ENCODE results near the gene NINJ2. TPM values are rescaled to one million over a fixed set of nuclear protein-coding genes. Genes with fewer than 3 reads are reported as not detected.
"Not testable (repeated sequence)": the region's sequence is repeated elsewhere in the genome, so short reads cannot be mapped to it uniquely, and the experiment has no call there.

NINJ2 gene
- total and polyA plus RNA-seq, 4 experiments from 2014 or later: 3.7 to 30.3 (median 15.0) TPM

DNA sequence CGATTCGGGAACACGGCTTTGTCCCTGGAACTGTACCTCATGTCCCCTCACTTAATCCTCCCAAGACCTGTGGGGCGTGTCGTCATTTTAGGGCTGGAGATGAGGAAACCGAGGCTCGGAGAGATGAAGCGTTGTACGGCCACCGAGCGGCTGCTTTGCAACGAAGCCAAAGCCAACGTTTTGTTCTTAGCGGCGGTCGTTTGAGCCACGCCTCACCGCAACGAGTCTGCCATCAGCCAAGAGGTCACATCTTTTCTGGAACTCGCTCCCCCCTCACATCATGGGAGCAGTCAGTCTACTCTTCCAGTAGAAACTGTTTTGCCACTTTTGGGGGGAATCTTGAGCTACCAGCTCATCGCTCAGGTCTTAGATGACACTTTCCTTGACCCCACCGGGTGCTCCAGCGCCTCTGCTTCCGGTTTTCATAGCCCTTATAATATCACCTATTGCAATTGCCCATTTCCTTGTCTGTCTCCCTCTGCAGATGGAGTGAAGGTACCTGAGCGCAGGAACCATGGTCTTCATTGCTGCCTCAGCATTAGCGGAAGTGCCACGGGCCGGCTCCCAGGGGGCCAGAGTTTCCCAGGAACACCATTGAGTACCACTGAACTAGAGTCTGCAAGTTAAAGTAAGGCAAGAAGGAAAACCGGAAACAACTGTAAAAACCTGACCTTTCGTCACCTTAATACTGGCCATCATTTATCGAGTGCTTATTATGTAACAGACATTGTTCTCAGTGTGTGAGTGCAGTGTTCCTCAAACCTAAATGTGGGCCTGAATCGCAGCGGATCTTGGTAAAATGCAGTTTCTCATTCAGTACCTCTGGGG is 19.6 kb downstream of the NINJ2 start:
- H3K4me1 Mint-ChIP-seq: peaks cover 39 to 68% (median 55%) of the 10 kb centered on the region in 4 donors
- Histone ChIP-seq H3K36me3 (ENCODE audit: insufficient read depth, low read length) (no peaks in the 10 kb centered on the region), H3K4me1 (ENCODE audit: insufficient read depth, low read length) (peaks cover 56% of the 10 kb centered on the region), H3K4me3 (ENCODE audit: low read length in 2 of 2) (peak overlapping the region; percentile 25 to 76), H3K9me3 (ENCODE audit: control insufficient read depth in 1 of 2, low read length in 2 of 2) (no peaks in the 10 kb centered on the region), H3K27me3 (ENCODE audit: insufficient read depth, low read length) (no peaks in the 10 kb centered on the region), H3K27ac (ENCODE audit: low read depth, low read length) (peak overlapping the region; percentile 89)
- H3K27me3 Mint-ChIP-seq: no peaks in the 10 kb centered on the region
- ChIA-PET POLR2A (ENCODE audit: partially characterized antibody) (interaction anchor here (0.6 to 8.0 kb wide), 18 partner anchors 8 to 306 kb away, joined by 3 to 132 read pairs (median 6); partner anchors contain the start of genes RAD52 and WNK1), CTCF (ENCODE audit: partially characterized antibody) (interaction anchor here (0.8 to 3.4 kb wide), 9 partner anchors 11 to 170 kb away, joined by 3 to 24 read pairs (median 5); partner anchors contain the start of genes NINJ2 and WNK1)
- peak overlapping the region; percentile 93 to 99 (median 96) for H3K27ac Mint-ChIP-seq
- H3K9me3 Mint-ChIP-seq: no peaks in the 10 kb centered on the region
- peaks cover 0 to 14% of the 10 kb centered on the region in 2 donors for H3K36me3 Mint-ChIP-seq
- peak overlapping the region; percentile 90 to 94 (median 91) for H3K4me3 Mint-ChIP-seq
- DNase-seq: peak in 3 of 5 donors; percentile 23 to 42 (median 30)
- intact Hi-C loops (cut with micrococcal nuclease): loop anchor here (1.0 kb wide), 2 partner anchors 67 to 108 kb away; no protein-coding TSS in a partner anchor

- DNase-seq: peak; percentile 79 to 85 (median 83)
- Histone ChIP-seq H3K4me1 (ENCODE audit: insufficient read depth, low read length) (peaks cover 63% of the 10 kb centered on the region), H3K27ac (ENCODE audit: low read depth, low read length) (peak overlapping the region; percentile 89), H3K9me3 (ENCODE audit: control insufficient read depth in 1 of 2, low read length in 2 of 2) (no peaks in the 10 kb centered on the region), H3K36me3 (ENCODE audit: insufficient read depth, low read length) (no peaks in the 10 kb centered on the region), H3K27me3 (ENCODE audit: insufficient read depth, low read length) (no peaks in the 10 kb centered on the region), H3K4me3 (ENCODE audit: low read length in 2 of 2) (peak overlapping the region; percentile 25 to 76)
- intact Hi-C loops (cut with micrococcal nuclease): loop anchor here (1.0 kb wide), 2 partner anchors 42 to 108 kb away; no protein-coding TSS in a partner anchor
- H3K4me3 Mint-ChIP-seq: peak overlapping the region; percentile 90 to 94 (median 91)
- peak overlapping the region; percentile 93 to 99 (median 96) for H3K27ac Mint-ChIP-seq
- CTCF ChIA-PET (ENCODE audit: partially characterized antibody): interaction anchor here (0.7 to 3.4 kb wide), 7 partner anchors 12 to 171 kb away, joined by 3 to 24 read pairs (median 5); partner anchors contain the start of genes NINJ2 and WNK1
- POLR2A ChIA-PET (ENCODE audit: partially characterized antibody): interaction anchor here (0.6 to 8.0 kb wide), 24 partner anchors 8 to 307 kb away, joined by 3 to 132 read pairs (median 4); partner anchors contain the start of genes NINJ2, RAD52 and WNK1
- H3K36me3 Mint-ChIP-seq: peaks cover 0 to 14% of the 10 kb centered on the region in 2 donors
- peaks cover 39 to 71% (median 59%) of the 10 kb centered on the region in 4 donors for H3K4me1 Mint-ChIP-seq
- no peaks in the 10 kb centered on the region for H3K27me3 Mint-ChIP-seq
- H3K9me3 Mint-ChIP-seq: no peaks in the 10 kb centered on the region
Measured at GRCh38 chr12:642633-643474, 20.4 kb downstream of the NINJ2 start.

DNA sequence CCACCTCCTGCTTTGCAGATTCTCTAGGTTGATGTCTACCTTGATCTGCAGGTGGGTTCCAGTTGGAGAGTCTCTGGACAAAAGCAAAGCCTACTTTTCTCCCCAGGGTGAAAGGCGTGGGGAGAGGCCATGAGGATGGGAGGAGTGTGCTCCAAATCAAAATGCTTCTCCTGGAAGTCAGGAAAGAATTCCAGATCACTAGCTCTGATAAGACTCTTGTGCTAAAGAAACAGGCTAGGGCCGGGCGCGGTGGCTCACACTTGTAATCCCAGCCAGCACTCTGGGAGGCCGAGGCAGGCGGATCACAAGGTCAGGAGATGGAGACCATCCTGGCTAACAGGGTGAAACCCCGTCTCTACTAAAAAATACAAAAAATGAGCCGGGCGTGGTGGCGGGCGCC is 21.9 kb downstream of the NINJ2 start:
- DNase-seq; H3K27me3 Mint-ChIP-seq; H3K9me3 ChIP-seq (ENCODE audit: control insufficient read depth in 1 of 2, low read length in 2 of 2); intact Hi-C loops (cut with micrococcal nuclease); H3K4me3 ChIP-seq (ENCODE audit: low read length in 2 of 2); H3K36me3 ChIP-seq (ENCODE audit: insufficient read depth, low read length); H3K27me3 ChIP-seq (ENCODE audit: insufficient read depth, low read length); H3K27ac ChIP-seq (ENCODE audit: low read depth, low read length); H3K9me3 Mint-ChIP-seq: not testable (repeated sequence)
- peaks cover 64% of the 10 kb centered on the region for H3K4me1 ChIP-seq (ENCODE audit: insufficient read depth, low read length)
- CTCF ChIA-PET (ENCODE audit: partially characterized antibody): interaction anchor here (0.7 to 2.8 kb wide), 2 partner anchors 17 to 110 kb away, joined by 3 to 24 read pairs; partner anchors contain the start of gene WNK1
- peaks cover 0 to 12% of the 10 kb centered on the region in 2 donors for H3K36me3 Mint-ChIP-seq
- H3K4me3 Mint-ChIP-seq: peak overlapping the region in 7 of 8 donors; percentile 17 to 80 (median 36)
- POLR2A ChIA-PET (ENCODE audit: partially characterized antibody): interaction anchor here (1.0 to 8.0 kb wide), 4 partner anchors 10 to 111 kb away, joined by 3 to 132 read pairs (median 30); partner anchors contain the start of gene WNK1
- peak overlapping the region; percentile 29 to 96 (median 91) for H3K27ac Mint-ChIP-seq
- H3K4me1 Mint-ChIP-seq: peaks cover 41 to 74% (median 59%) of the 10 kb centered on the region in 4 donors

DNA sequence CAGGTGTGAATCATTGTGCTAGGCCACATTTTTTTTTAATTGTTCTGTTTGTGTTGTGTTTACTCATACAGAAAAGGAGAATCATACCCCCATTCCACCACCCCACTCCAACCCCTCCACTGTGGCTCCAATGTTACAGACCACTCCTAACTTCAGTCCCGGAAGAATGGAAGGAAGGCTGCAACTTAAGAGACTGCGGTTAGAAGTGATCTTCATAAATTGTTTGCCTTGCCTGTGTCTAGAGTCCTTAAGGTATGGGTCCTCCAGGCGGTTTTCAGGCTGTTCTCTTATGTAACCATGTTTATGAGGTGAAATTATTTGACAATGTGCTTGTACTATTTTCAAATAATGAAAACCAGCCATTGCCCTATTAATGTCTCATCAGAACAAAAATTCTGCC is 22.5 kb downstream of the NINJ2 start:
- POLR2A ChIA-PET (ENCODE audit: partially characterized antibody): interaction anchor here (0.6 to 8.0 kb wide), 4 partner anchors 9 to 112 kb away, joined by 3 to 132 read pairs (median 25); partner anchors contain the start of gene WNK1
- CTCF ChIA-PET (ENCODE audit: partially characterized antibody): no interaction called here
- intact Hi-C loops (cut with micrococcal nuclease): no loop called here

GRCh38 chr12:639988-640387 is 23.3 kb downstream of the NINJ2 start:
- Mint-ChIP-seq H3K9me3 (no peaks in the 10 kb centered on the region), H3K4me1 (peaks cover 36 to 65% (median 56%) of the 10 kb centered on the region in 4 donors), H3K36me3 (peaks cover 3 to 12% of the 10 kb centered on the region in 2 donors), H3K4me3 (peak overlapping the region in 4 of 8 donors; percentile 14 to 69 (median 42)), H3K27ac (peak overlapping the region; percentile 88 to 96 (median 92)), H3K27me3 (no peaks in the 10 kb centered on the region)
- H3K4me1 ChIP-seq (ENCODE audit: insufficient read depth, low read length): peaks cover 61% of the 10 kb centered on the region
- POLR2A ChIA-PET (ENCODE audit: partially characterized antibody): interaction anchor here (0.6 to 1.7 kb wide), 4 partner anchors 10 to 113 kb away, joined by 3 to 11 read pairs (median 4); no protein-coding TSS in a partner anchor
- CTCF ChIA-PET (ENCODE audit: partially characterized antibody): interaction anchor here (1.8 kb wide), 1 partner anchor 112 kb away, joined by 13 read pairs; the partner anchor contains the start of gene WNK1
- no peaks in the 10 kb centered on the region for H3K9me3 ChIP-seq (ENCODE audit: control insufficient read depth in 1 of 2, low read length in 2 of 2)
- no peaks in the 10 kb centered on the region for H3K36me3 ChIP-seq (ENCODE audit: insufficient read depth, low read length)
- intact Hi-C loops (cut with micrococcal nuclease): no loop called here
- DNase-seq: no peak
- peak overlapping the region; percentile 30 for H3K27ac ChIP-seq (ENCODE audit: low read depth, low read length)
- H3K27me3 ChIP-seq (ENCODE audit: insufficient read depth, low read length): no peaks in the 10 kb centered on the region
- no peak overlapping the region for H3K4me3 ChIP-seq (ENCODE audit: low read length in 2 of 2)

More for the DNA sequence above, 22.5 kb downstream of the NINJ2 start:
- H3K4me3 Mint-ChIP-seq: peak overlapping the region in 5 of 8 donors; percentile 28 to 72 (median 51)
- Histone ChIP-seq H3K27me3 (ENCODE audit: insufficient read depth, low read length) (no peaks in the 10 kb centered on the region), H3K27ac (ENCODE audit: low read depth, low read length) (no peak overlapping the region), H3K4me1 (ENCODE audit: insufficient read depth, low read length) (peaks cover 64% of the 10 kb centered on the region), H3K4me3 (ENCODE audit: low read length in 2 of 2) (no peak overlapping the region), H3K9me3 (ENCODE audit: control insufficient read depth in 1 of 2, low read length in 2 of 2) (no peaks in the 10 kb centered on the region), H3K36me3 (ENCODE audit: insufficient read depth, low read length) (no peaks in the 10 kb centered on the region)
- DNase-seq: no peak
- H3K9me3 Mint-ChIP-seq: no peaks in the 10 kb centered on the region
- H3K27me3 Mint-ChIP-seq: no peaks in the 10 kb centered on the region
- peak overlapping the region; percentile 78 to 96 (median 90) for H3K27ac Mint-ChIP-seq
- peaks cover 41 to 73% (median 59%) of the 10 kb centered on the region in 4 donors for H3K4me1 Mint-ChIP-seq
- H3K36me3 Mint-ChIP-seq: peaks cover 0 to 12% of the 10 kb centered on the region in 2 donors

DNA sequence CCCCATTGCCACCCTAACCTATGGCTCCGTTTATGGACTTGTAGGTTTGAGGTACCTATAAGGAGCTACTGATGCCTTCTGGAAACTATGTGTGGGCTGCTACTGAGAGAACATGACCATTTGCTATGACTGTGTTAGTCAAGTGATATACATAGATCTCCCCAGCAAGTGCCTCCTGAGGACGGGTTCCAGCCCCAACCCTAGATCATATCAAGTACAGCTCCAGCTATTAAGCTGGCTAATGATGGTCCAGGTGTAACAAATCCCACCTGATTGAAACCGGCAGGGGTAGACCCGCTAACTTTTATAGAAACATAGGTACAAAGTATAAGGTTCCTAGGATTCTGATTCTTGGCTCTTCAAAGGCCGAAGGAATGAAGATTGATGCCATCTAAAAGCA is 23.7 kb downstream of the NINJ2 start:
- no peak for DNase-seq
- H3K4me1 Mint-ChIP-seq: peaks cover 36 to 65% (median 53%) of the 10 kb centered on the region in 4 donors
- Histone ChIP-seq H3K9me3 (ENCODE audit: control insufficient read depth in 1 of 2, low read length in 2 of 2) (no peaks in the 10 kb centered on the region), H3K27ac (ENCODE audit: low read depth, low read length) (peak overlapping the region; percentile 30), H3K4me3 (ENCODE audit: low read length in 2 of 2) (no peak overlapping the region), H3K4me1 (ENCODE audit: insufficient read depth, low read length) (peaks cover 57% of the 10 kb centered on the region), H3K36me3 (ENCODE audit: insufficient read depth, low read length) (no peaks in the 10 kb centered on the region), H3K27me3 (ENCODE audit: insufficient read depth, low read length) (no peaks in the 10 kb centered on the region)
- no peaks in the 10 kb centered on the region for H3K9me3 Mint-ChIP-seq
- intact Hi-C loops (cut with micrococcal nuclease): no loop called here
- H3K36me3 Mint-ChIP-seq: peaks cover 3 to 11% of the 10 kb centered on the region in 2 donors
- CTCF ChIA-PET (ENCODE audit: partially characterized antibody): interaction anchor here (1.8 kb wide), 1 partner anchor 112 kb away, joined by 13 read pairs; the partner anchor contains the start of gene WNK1
- POLR2A ChIA-PET (ENCODE audit: partially characterized antibody): interaction anchor here (1.2 to 1.7 kb wide), 3 partner anchors 9 to 110 kb away, joined by 3 to 11 read pairs (median 3); no protein-coding TSS in a partner anchor
- H3K27me3 Mint-ChIP-seq: no peaks in the 10 kb centered on the region
- H3K4me3 Mint-ChIP-seq: peak overlapping the region in 5 of 8 donors; percentile 14 to 69 (median 30)
- peak overlapping the region; percentile 88 to 96 (median 92) for H3K27ac Mint-ChIP-seq
